WTC11 (cell line): ENCODE results near the gene CAPN15.

Experiments
- CBFB ChIP-seq: sonication (generic); formaldehyde crosslinking; IDR thresholded peaks from 2 replicates; pipeline ENCODE4 v1.8.1; 2022; ENCODE audit warnings: mild to moderate bottlenecking, low read depth, missing genetic modification reagents
- CREB1 ChIP-seq: sonication (generic); formaldehyde crosslinking; IDR thresholded peaks from 2 replicates; pipeline ENCODE4 v1.8.0; 2023; ENCODE audit warnings: mild to moderate bottlenecking, missing genetic modification reagents
- ESRRA ChIP-seq: sonication (generic); formaldehyde crosslinking; IDR thresholded peaks from 2 replicates; pipeline ENCODE4 v1.8.1; 2022; ENCODE audit warnings: mild to moderate bottlenecking, missing genetic modification reagents, borderline replicate concordance
- GRHL2 ChIP-seq: fragments of 250-450 bp; sonication (Bioruptor Pico); IDR thresholded peaks from 2 replicates; pipeline ENCODE4 v1.8.0; 2022; ENCODE audit warnings: mild to moderate bottlenecking, moderate library complexity; ENCODE audit not compliant: insufficient replicate concordance, severe bottlenecking
- JUN ChIP-seq: sonication (generic); formaldehyde crosslinking; IDR thresholded peaks from 2 replicates; pipeline ENCODE4 v1.8.0; 2023; ENCODE audit warnings: mild to moderate bottlenecking, missing genetic modification reagents
- NR3C1 ChIP-seq: sonication (generic); formaldehyde crosslinking; conservative IDR thresholded peaks from 2 replicates; pipeline ENCODE4 v1.8.1; 2023; ENCODE audit warnings: low read depth, mild to moderate bottlenecking, missing genetic modification reagents
- SP1 ChIP-seq: sonication (generic); formaldehyde crosslinking; conservative IDR thresholded peaks from 2 replicates; pipeline ENCODE4 v1.8.1; 2022; ENCODE audit warnings: missing genetic modification reagents
- ZNF121 ChIP-seq: sonication (generic); formaldehyde crosslinking; IDR thresholded peaks from 2 replicates; pipeline ENCODE4 v1.8.0; 2023; ENCODE audit warnings: missing genetic modification reagents
- ZNF416 ChIP-seq: fragments of 250-450 bp; sonication (Bioruptor Pico); IDR thresholded peaks from 2 replicates; pipeline ENCODE4 v1.9.0; 2021; ENCODE audit warnings: mild to moderate bottlenecking, inconsistent platforms
- TF ChIP-seq, protein P1 (sequence below): sonication (generic); formaldehyde crosslinking; IDR thresholded peaks from 2 replicates; pipeline ENCODE4 v1.8.0; 2023; ENCODE audit warnings: missing genetic modification reagents, mild to moderate bottlenecking, borderline replicate concordance
- TF ChIP-seq, protein P2 (sequence below): fragments of 200-600 bp; IDR thresholded peaks from 2 replicates; pipeline ENCODE4 v1.8.0; 2022; ENCODE audit warnings: antibody characterized with exemption
- TF ChIP-seq, protein P3 (sequence below): sonication (generic); formaldehyde crosslinking; IDR thresholded peaks from 2 replicates; pipeline ENCODE4 v1.8.1; 2023; ENCODE audit warnings: mild to moderate bottlenecking, missing genetic modification reagents, moderate library complexity

DNA sequence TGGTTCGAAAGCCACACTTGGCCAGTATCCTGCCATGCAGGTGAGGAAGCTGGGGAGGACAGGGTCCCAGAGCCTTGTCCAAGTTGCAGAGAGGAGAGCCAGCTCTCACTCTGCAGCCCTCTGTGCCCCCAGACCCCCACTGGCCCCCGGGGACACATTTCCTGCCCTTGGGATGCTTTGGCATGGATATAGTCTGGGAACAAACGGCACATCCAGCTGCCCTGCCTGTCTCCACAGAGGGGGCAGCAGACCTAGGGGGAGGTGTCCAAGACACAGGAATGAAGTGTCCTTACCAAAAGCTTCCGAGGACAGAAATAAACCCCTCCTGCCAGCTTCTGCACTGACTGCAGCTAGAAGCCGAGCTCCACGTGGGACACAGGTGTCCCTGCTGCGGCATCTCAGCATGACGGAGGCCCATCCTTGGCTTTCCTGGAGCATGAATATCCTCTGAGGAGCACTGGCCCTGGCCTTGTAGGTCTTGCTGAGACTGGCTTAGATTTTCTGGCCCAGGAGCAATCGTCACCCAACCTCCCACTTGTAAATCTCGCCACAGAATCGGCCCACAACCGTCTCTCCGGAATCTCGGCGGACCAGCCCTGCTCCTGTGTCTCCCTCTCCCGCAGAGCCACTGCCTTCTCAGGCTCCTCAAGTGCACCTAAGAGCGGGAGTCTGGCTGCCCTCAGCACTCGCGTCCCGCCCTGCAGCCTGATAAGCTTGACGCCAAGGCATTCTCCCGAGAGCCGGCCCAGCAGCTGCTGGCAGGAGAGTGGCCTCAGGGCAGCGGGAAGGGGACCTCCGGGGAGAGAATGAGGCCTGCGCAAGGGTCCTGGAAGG is 1.1 kb upstream of the CAPN15 start:
- TF ChIP-seq JUN (CRISPR knock-in tag) (no peak), CBFB (CRISPR knock-in tag) (no peak), CREB1 (CRISPR knock-in tag) (no peak), GRHL2 (no peak), ESRRA (no peak), NR3C1 (no peak), ZNF416 (CRISPR knock-in tag) (no peak), ZNF121 (CRISPR knock-in tag) (no peak), SP1 (no peak)
- TF ChIP-seq, protein P1, sequence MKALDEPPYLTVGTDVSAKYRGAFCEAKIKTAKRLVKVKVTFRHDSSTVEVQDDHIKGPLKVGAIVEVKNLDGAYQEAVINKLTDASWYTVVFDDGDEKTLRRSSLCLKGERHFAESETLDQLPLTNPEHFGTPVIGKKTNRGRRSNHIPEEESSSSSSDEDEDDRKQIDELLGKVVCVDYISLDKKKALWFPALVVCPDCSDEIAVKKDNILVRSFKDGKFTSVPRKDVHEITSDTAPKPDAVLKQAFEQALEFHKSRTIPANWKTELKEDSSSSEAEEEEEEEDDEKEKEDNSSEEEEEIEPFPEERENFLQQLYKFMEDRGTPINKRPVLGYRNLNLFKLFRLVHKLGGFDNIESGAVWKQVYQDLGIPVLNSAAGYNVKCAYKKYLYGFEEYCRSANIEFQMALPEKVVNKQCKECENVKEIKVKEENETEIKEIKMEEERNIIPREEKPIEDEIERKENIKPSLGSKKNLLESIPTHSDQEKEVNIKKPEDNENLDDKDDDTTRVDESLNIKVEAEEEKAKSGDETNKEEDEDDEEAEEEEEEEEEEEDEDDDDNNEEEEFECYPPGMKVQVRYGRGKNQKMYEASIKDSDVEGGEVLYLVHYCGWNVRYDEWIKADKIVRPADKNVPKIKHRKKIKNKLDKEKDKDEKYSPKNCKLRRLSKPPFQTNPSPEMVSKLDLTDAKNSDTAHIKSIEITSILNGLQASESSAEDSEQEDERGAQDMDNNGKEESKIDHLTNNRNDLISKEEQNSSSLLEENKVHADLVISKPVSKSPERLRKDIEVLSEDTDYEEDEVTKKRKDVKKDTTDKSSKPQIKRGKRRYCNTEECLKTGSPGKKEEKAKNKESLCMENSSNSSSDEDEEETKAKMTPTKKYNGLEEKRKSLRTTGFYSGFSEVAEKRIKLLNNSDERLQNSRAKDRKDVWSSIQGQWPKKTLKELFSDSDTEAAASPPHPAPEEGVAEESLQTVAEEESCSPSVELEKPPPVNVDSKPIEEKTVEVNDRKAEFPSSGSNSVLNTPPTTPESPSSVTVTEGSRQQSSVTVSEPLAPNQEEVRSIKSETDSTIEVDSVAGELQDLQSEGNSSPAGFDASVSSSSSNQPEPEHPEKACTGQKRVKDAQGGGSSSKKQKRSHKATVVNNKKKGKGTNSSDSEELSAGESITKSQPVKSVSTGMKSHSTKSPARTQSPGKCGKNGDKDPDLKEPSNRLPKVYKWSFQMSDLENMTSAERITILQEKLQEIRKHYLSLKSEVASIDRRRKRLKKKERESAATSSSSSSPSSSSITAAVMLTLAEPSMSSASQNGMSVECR (CRISPR knock-in tag) = no peak
- TF ChIP-seq, protein P2, sequence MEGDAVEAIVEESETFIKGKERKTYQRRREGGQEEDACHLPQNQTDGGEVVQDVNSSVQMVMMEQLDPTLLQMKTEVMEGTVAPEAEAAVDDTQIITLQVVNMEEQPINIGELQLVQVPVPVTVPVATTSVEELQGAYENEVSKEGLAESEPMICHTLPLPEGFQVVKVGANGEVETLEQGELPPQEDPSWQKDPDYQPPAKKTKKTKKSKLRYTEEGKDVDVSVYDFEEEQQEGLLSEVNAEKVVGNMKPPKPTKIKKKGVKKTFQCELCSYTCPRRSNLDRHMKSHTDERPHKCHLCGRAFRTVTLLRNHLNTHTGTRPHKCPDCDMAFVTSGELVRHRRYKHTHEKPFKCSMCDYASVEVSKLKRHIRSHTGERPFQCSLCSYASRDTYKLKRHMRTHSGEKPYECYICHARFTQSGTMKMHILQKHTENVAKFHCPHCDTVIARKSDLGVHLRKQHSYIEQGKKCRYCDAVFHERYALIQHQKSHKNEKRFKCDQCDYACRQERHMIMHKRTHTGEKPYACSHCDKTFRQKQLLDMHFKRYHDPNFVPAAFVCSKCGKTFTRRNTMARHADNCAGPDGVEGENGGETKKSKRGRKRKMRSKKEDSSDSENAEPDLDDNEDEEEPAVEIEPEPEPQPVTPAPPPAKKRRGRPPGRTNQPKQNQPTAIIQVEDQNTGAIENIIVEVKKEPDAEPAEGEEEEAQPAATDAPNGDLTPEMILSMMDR = no peak
- TF ChIP-seq, protein P3, sequence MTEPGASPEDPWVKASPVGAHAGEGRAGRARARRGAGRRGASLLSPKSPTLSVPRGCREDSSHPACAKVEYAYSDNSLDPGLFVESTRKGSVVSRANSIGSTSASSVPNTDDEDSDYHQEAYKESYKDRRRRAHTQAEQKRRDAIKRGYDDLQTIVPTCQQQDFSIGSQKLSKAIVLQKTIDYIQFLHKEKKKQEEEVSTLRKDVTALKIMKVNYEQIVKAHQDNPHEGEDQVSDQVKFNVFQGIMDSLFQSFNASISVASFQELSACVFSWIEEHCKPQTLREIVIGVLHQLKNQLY (CRISPR knock-in tag) = no peak
